HCT116 (cell line): Measurements from ENCODE around the gene PNLIPRP3. TPM values are rescaled to one million over a fixed set of nuclear protein-coding genes. Genes with fewer than 3 reads are reported as not detected.

ENCODE experiments used
- ATAC-seq: fragments of 200-7000 bp; cut with Tn5 transposase; 2 replicates; pipeline ENCODE4 v1.9.1; 2020; ENCODE audit warnings: mild to moderate bottlenecking, moderate library complexity
- BruUV-seq: library from RNA; stranded (reverse); fragments of 400-500 nt; replicated peaks from 2 replicates; lab custom pipeline; 2021; lab: Mats Ljungman, UMichigan
- CTCF ChIA-PET: fragments of 300-600 bp; sonication (Branson Sonifier 250); formaldehyde crosslinking; loops from one replicate; lab custom pipeline; 2021; ENCODE audit warnings: antibody characterized with exemption; lab: Charles Lee
- POLR2A ChIA-PET: fragments of 300-600, 350-600 bp; sonication (Branson Sonifier 250); formaldehyde crosslinking; loops from one replicate; lab custom pipeline; 2021; ENCODE audit warnings: antibody characterized with exemption; lab: Charles Lee
- RAD21 ChIA-PET, 2 experiments: fragments of 300-600 bp; sonication (Branson Sonifier 250); formaldehyde crosslinking; loops; one replicate each; lab custom pipeline; 2023; ENCODE audit warnings: low total read pairs in 2 of 2; ENCODE audit not compliant: uncharacterized antibody in 2 of 2, unreplicated experiment in 2 of 2, low non-redundant PET in 1 of 2; lab: Charles Lee
- DNase-seq: peaks from one replicate; pipeline ENCODE4 v3.0.0-alpha.2; 2010; ENCODE audit warnings: low read depth, low spot score
- H2AFZ ChIP-seq: fragments of 200-600 bp; shearing (Covaris generic), sonication (generic); 2 replicates; pipeline ENCODE4 v1.6.1; 2017; ENCODE audit warnings: low read depth, mixed run types, mixed read lengths, antibody characterized with exemption, low read length; ENCODE audit not compliant: poor library complexity, severe bottlenecking
- H3K27ac ChIP-seq: 2 replicates; pipeline ENCODE4 v1.5.1; 2012; ENCODE audit warnings: low read depth, low read length
- H3K27me3 ChIP-seq: fragments of 200-600 bp; sonication (generic); 2 replicates; pipeline ENCODE4 v1.6.1; 2016; ENCODE audit warnings: mixed run types, low read length, mixed read lengths; ENCODE audit not compliant: insufficient read depth
- H3K36me3 ChIP-seq, 2 experiments: fragments of 200-500 bp in 1 of 2; fragments of 200-600 bp in 1 of 2; sonication (Bioruptor generic) in 1 of 2; sonication (generic) in 1 of 2; 2 replicates each; pipeline versions ENCODE4 v1.5.1 to v1.6.1; 2014 to 2016; ENCODE audit warnings: low read length in 2 of 2, inconsistent platforms in 1 of 2, mixed read lengths in 1 of 2, mixed run types in 1 of 2; ENCODE audit not compliant: insufficient read depth in 2 of 2, control insufficient read depth in 1 of 2
- H3K4me1 ChIP-seq, 2 experiments: fragments of 200-600 bp in 1 of 2; sonication (generic) in 1 of 2; 2 replicates each; pipeline versions ENCODE4 v1.5.1 to v1.6.1; 2012 to 2017; ENCODE audit warnings: low read length in 2 of 2, inconsistent platforms in 1 of 2, mild to moderate bottlenecking in 1 of 2, mixed read lengths in 1 of 2, mixed run types in 1 of 2, moderate library complexity in 1 of 2; ENCODE audit not compliant: insufficient read depth in 2 of 2, control insufficient read depth in 1 of 2
- H3K4me2 ChIP-seq: fragments of 200-600 bp; sonication (generic); 2 replicates; pipeline ENCODE4 v1.6.1; 2017; ENCODE audit warnings: mixed run types, low read length, mixed read lengths
- H3K4me3 ChIP-seq, 2 experiments: fragments of 200-600 bp in 1 of 2; sonication (generic) in 1 of 2; replicated peaks in 1 of 2; 2 replicates each; pipeline ENCODE4 v1.5.1; 2011 to 2016; ENCODE audit warnings: low read length in 2 of 2, control low read depth in 1 of 2, low read depth in 1 of 2, mild to moderate bottlenecking in 1 of 2, mixed read lengths in 1 of 2, mixed run types in 1 of 2
- H3K79me2 ChIP-seq: fragments of 200-600 bp; sonication (generic); 2 replicates; pipeline ENCODE4 v1.6.1; 2017; ENCODE audit warnings: mild to moderate bottlenecking, mixed run types, low read length, moderate library complexity, mixed read lengths; ENCODE audit not compliant: insufficient read depth
- H3K9ac ChIP-seq: fragments of 200-600 bp; sonication (generic); 2 replicates; pipeline ENCODE4 v1.6.1; 2016; ENCODE audit warnings: low read length, mixed read lengths
- H3K9me2 ChIP-seq: fragments of 200-600 bp; sonication (generic), shearing (Covaris generic); 2 replicates; pipeline ENCODE4 v1.6.1; 2017; ENCODE audit warnings: mixed run types, mild to moderate bottlenecking, moderate library complexity; ENCODE audit not compliant: insufficient read depth
- H3K9me3 ChIP-seq, 2 experiments: fragments of 200-500 bp in 1 of 2; fragments of 200-600 bp in 1 of 2; sonication (Bioruptor generic) in 1 of 2; sonication (generic) in 1 of 2; 2 replicates each; pipeline ENCODE4 v1.6.1; 2014 to 2017; ENCODE audit warnings: low read length in 2 of 2, mixed read lengths in 2 of 2, inconsistent platforms in 1 of 2, low read depth in 1 of 2, mild to moderate bottlenecking in 1 of 2, mixed run types in 1 of 2, moderate library complexity in 1 of 2; ENCODE audit not compliant: control insufficient read depth in 1 of 2, insufficient read depth in 1 of 2
- H4K20me1 ChIP-seq: fragments of 200-600 bp; sonication (generic), shearing (Covaris generic); 2 replicates; pipeline ENCODE4 v1.6.1; 2017; ENCODE audit warnings: mixed run types, mild to moderate bottlenecking, moderate library complexity; ENCODE audit not compliant: insufficient read depth
- ATF3 ChIP-seq: IDR thresholded peaks from 2 replicates; pipeline ENCODE4 v1.6.1; 2012
- CEBPB ChIP-seq: IDR thresholded peaks from 2 replicates; pipeline ENCODE4 v1.6.1; 2012; ENCODE audit warnings: low read depth
- EGR1 ChIP-seq: IDR thresholded peaks from 2 replicates; pipeline ENCODE4 v1.6.1; 2012; ENCODE audit warnings: low read depth
- EZH2phosphoT487 ChIP-seq: fragments of 200-600 bp; IDR thresholded peaks from 2 replicates; pipeline ENCODE4 v1.6.1; 2018; ENCODE audit warnings: antibody characterized with exemption, borderline replicate concordance
- FOSL1 ChIP-seq: IDR thresholded peaks from 2 replicates; pipeline ENCODE4 v1.6.1; 2012; ENCODE audit warnings: low read depth
- SP1 ChIP-seq: IDR thresholded peaks from 2 replicates; pipeline ENCODE4 v1.6.1; 2012; ENCODE audit warnings: low read depth
- TCF7L2 ChIP-seq: IDR thresholded peaks from 2 replicates; pipeline ENCODE4 v1.7.0; 2011; ENCODE audit warnings: borderline replicate concordance, inconsistent platforms; ENCODE audit not compliant: insufficient read depth, insufficient read length; ENCODE audit errors: extremely low read depth
- YY1 ChIP-seq: IDR thresholded peaks from 2 replicates; pipeline ENCODE4 v1.6.1; 2011; ENCODE audit warnings: low read length, low read depth, moderate library complexity, mild to moderate bottlenecking; ENCODE audit not compliant: insufficient replicate concordance; ENCODE audit errors: extremely low read depth
- ZBTB33 ChIP-seq: IDR thresholded peaks from 2 replicates; pipeline ENCODE4 v1.6.1; 2011; ENCODE audit warnings: mild to moderate bottlenecking, low read length, moderate library complexity; ENCODE audit not compliant: insufficient replicate concordance; ENCODE audit errors: extremely low read depth
- ZFX ChIP-seq: fragments of 450-650 bp; IDR thresholded peaks from 2 replicates; pipeline ENCODE4 v1.6.1; 2017
- ZNF274 ChIP-seq: fragments of 200-500 bp; sonication (Bioruptor generic); IDR thresholded peaks from 2 replicates; pipeline ENCODE4 v1.6.1; 2014; ENCODE audit warnings: mild to moderate bottlenecking, low read depth, low read length, inconsistent platforms
- intact Hi-C: fragments of 100-400 bp; cut with micrococcal nuclease; formaldehyde crosslinking; loops from 2 replicates; pipeline ENCODE4 v1.10.0; 2022
- total RNA-seq: library from RNA; stranded (reverse); gene quantifications from one replicate; pipeline ENCODE4 v1.2.1, GENCODE V29; 2021; ENCODE audit not compliant: unreplicated experiment
- TF ChIP-seq, protein P1 (sequence below), 3 experiments: fragments of 200-600 bp in 1 of 3; sonication (generic) in 1 of 3; IDR thresholded peaks in 2 of 3; conservative IDR thresholded peaks in 1 of 3; 2 replicates each; pipeline ENCODE4 v1.5.1; 2012 to 2017; ENCODE audit warnings: low read depth in 2 of 3, low read length in 2 of 3, antibody characterized with exemption in 1 of 3, borderline replicate concordance in 1 of 3, control low read depth in 1 of 3, mild to moderate bottlenecking in 1 of 3, mixed read lengths in 1 of 3, mixed run types in 1 of 3, moderate library complexity in 1 of 3; ENCODE audit not compliant: insufficient read depth in 1 of 3
- TF ChIP-seq, protein P2 (sequence below): IDR thresholded peaks from 2 replicates; pipeline ENCODE4 v1.6.1; 2012
- TF ChIP-seq, protein P3 (sequence below): IDR thresholded peaks from 2 replicates; pipeline ENCODE4 v1.6.1; 2012; ENCODE audit warnings: low read depth

PNLIPRP3 gene
- total RNA-seq, 1 experiment from 2014 or later: not detected

DNA sequence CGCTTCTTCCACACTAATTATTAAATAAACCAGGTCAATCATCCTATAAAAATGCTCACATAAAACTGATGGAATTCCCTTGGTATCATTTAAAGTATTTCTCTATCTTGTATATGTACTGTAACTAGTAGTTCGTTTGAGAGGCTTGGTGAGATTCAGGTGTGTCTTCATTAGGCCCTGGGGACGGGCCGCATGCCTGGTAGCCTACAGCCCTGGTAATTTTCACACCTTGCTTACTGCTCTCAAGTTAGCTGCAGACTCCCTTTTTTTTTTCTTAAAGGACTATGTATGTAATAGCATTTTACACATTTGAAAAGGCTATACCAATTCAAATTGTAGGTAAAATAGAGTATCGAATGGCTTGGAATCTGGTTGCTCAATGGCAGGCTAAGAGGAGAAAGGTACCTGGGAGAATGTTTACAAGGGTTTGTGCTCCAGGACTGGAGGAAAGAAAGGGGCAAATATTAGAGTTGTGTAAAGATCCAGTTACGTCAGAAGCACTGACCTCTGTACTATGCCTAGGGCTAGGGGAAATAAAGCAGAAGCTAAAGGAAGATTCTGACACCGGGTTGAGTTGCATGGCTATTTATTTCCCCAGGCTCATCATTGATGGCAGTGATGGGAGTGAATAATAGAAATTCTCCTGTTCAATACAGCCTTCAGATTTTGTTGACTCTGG, 59.3 kb downstream of the PNLIPRP3 start:
- Histone ChIP-seq H3K36me3 (no peaks in the 10 kb centered on the region), H3K27ac (no peak overlapping the region), H3K9me3 (no peaks in the 10 kb centered on the region), H3K4me1 (no peaks in the 10 kb centered on the region), H3K27me3 (peaks cover 23% of the 10 kb centered on the region), H3K79me2 (no peaks in the 10 kb centered on the region), H2AFZ (no peak overlapping the region), H4K20me1 (no peaks in the 10 kb centered on the region), H3K9ac (no peak overlapping the region), H3K4me2 (no peak overlapping the region), H3K9me2 (no peaks in the 10 kb centered on the region), H3K4me3 (no peak overlapping the region)
- ChIA-PET RAD21 (no interaction called here), CTCF (no interaction called here), POLR2A (no interaction called here)
- no peak for DNase-seq
- TF ChIP-seq ZBTB33 (no peak), EZH2phosphoT487 (no peak), SP1 (no peak), ZFX (no peak), CEBPB (no peak), EGR1 (no peak), YY1 (no peak), ZNF274 (no peak), FOSL1 (no peak), ATF3 (no peak), TCF7L2 (no peak)
- TF ChIP-seq, protein P1, sequence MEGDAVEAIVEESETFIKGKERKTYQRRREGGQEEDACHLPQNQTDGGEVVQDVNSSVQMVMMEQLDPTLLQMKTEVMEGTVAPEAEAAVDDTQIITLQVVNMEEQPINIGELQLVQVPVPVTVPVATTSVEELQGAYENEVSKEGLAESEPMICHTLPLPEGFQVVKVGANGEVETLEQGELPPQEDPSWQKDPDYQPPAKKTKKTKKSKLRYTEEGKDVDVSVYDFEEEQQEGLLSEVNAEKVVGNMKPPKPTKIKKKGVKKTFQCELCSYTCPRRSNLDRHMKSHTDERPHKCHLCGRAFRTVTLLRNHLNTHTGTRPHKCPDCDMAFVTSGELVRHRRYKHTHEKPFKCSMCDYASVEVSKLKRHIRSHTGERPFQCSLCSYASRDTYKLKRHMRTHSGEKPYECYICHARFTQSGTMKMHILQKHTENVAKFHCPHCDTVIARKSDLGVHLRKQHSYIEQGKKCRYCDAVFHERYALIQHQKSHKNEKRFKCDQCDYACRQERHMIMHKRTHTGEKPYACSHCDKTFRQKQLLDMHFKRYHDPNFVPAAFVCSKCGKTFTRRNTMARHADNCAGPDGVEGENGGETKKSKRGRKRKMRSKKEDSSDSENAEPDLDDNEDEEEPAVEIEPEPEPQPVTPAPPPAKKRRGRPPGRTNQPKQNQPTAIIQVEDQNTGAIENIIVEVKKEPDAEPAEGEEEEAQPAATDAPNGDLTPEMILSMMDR (IDR thresholded peaks at IDR 0.05 in 2 of 3, conservative IDR thresholded peaks at IDR 0.05 in 1 of 3; ENCODE audit: borderline replicate concordance in 1 of 3, insufficient read depth in 1 of 3, low read depth in 2 of 3, low read length in 2 of 3): no peak
- TF ChIP-seq, protein P2, sequence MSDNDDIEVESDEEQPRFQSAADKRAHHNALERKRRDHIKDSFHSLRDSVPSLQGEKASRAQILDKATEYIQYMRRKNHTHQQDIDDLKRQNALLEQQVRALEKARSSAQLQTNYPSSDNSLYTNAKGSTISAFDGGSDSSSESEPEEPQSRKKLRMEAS: no peak
- TF ChIP-seq, protein P3, sequence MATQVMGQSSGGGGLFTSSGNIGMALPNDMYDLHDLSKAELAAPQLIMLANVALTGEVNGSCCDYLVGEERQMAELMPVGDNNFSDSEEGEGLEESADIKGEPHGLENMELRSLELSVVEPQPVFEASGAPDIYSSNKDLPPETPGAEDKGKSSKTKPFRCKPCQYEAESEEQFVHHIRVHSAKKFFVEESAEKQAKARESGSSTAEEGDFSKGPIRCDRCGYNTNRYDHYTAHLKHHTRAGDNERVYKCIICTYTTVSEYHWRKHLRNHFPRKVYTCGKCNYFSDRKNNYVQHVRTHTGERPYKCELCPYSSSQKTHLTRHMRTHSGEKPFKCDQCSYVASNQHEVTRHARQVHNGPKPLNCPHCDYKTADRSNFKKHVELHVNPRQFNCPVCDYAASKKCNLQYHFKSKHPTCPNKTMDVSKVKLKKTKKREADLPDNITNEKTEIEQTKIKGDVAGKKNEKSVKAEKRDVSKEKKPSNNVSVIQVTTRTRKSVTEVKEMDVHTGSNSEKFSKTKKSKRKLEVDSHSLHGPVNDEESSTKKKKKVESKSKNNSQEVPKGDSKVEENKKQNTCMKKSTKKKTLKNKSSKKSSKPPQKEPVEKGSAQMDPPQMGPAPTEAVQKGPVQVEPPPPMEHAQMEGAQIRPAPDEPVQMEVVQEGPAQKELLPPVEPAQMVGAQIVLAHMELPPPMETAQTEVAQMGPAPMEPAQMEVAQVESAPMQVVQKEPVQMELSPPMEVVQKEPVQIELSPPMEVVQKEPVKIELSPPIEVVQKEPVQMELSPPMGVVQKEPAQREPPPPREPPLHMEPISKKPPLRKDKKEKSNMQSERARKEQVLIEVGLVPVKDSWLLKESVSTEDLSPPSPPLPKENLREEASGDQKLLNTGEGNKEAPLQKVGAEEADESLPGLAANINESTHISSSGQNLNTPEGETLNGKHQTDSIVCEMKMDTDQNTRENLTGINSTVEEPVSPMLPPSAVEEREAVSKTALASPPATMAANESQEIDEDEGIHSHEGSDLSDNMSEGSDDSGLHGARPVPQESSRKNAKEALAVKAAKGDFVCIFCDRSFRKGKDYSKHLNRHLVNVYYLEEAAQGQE: no peak
- intact Hi-C loops: no loop called here
- no peak for ATAC-seq
- BruUV-seq: no TSS peak
